Mammary epithelial cell (primary cell): ENCODE data around the gene TIAM2.

Source experiments
- CTCF ChIP-seq, 2 donors: IDR thresholded peaks in 1 of 2; conservative IDR thresholded peaks in 1 of 2; 2 replicates each; pipeline ENCODE4 v1.5.1; 2011 to 2012; ENCODE audit warnings: inconsistent platforms in 2 of 2, low read length in 2 of 2, mild to moderate bottlenecking in 2 of 2, control low read depth in 1 of 2, low read depth in 1 of 2; ENCODE audit not compliant: insufficient read depth in 1 of 2; ENCODE audit errors: extremely low read depth in 1 of 2
- EZH2 ChIP-seq: IDR thresholded peaks from 2 replicates; pipeline ENCODE4 v1.6.1; 2012; ENCODE audit warnings: low read length, inconsistent platforms, borderline replicate concordance

- TF ChIP-seq CTCF (conservative IDR thresholded peaks at IDR 0.05 in 1 of 2, IDR thresholded peaks at IDR 0.05 in 1 of 2; ENCODE audit: extremely low read depth in 1 of 2, insufficient read depth in 1 of 2, low read depth in 1 of 2, low read length in 2 of 2) (no peak), EZH2 (no peak)
These were observed 308.3 kb downstream of the TIAM2 start for GRCh38 chr6:155303361-155303870.
